ENCODE results near the gene TMEM45B.

The TMEM45B gene

GRCh38 chr11:129846508-129847335 is 31.1 kb downstream of the TMEM45B start:
- TF ChIP-seq YY1 (IDR thresholded peaks at IDR 0.05; ENCODE audit: low read depth) = no peak
- TF ChIP-seq EGR1 (IDR thresholded peaks at IDR 0.05) = no peak
- no peak for TF ChIP-seq REST (IDR thresholded peaks at IDR 0.05; ENCODE audit: low read depth)
- no peak for TF ChIP-seq USF1 (IDR thresholded peaks at IDR 0.05)
- TF ChIP-seq ZBTB7A (IDR thresholded peaks at IDR 0.05; ENCODE audit: low read depth) = no peak
- TF ChIP-seq FOXM1 (IDR thresholded peaks at IDR 0.05; ENCODE audit: borderline replicate concordance, low read depth) = no peak
- TF ChIP-seq TCF12 (IDR thresholded peaks at IDR 0.05; ENCODE audit: low read depth) = no peak
- TF ChIP-seq EP300 (IDR thresholded peaks at IDR 0.05; ENCODE audit: borderline replicate concordance) = no peak
- no peak for TF ChIP-seq TAF1 (IDR thresholded peaks at IDR 0.05; ENCODE audit: low read depth)
- no peak for TF ChIP-seq CEBPB (IDR thresholded peaks at IDR 0.05)
- no peak for TF ChIP-seq NFIC (IDR thresholded peaks at IDR 0.05)
- TF ChIP-seq RAD21 (IDR thresholded peaks at IDR 0.05; ENCODE audit: low read depth) = no peak
- TF ChIP-seq CREB1 (IDR thresholded peaks at IDR 0.05; ENCODE audit: low read depth) = no peak
- TF ChIP-seq TEAD4 (IDR thresholded peaks at IDR 0.05) = no peak
- no peak for TF ChIP-seq MAX (IDR thresholded peaks at IDR 0.05)

GRCh38 chr11:129849447-129850130 is 33.9 kb downstream of the TMEM45B start:
- no peak for TF ChIP-seq ZBTB7A (IDR thresholded peaks at IDR 0.05; ENCODE audit: low read depth)
- TF ChIP-seq YY1 (IDR thresholded peaks at IDR 0.05; ENCODE audit: low read depth) = no peak
- no peak for TF ChIP-seq RAD21 (IDR thresholded peaks at IDR 0.05; ENCODE audit: low read depth)
- TF ChIP-seq EP300 (IDR thresholded peaks at IDR 0.05; ENCODE audit: borderline replicate concordance) = no peak
- no peak for TF ChIP-seq TEAD4 (IDR thresholded peaks at IDR 0.05)
- TF ChIP-seq CEBPB (IDR thresholded peaks at IDR 0.05) = no peak
- no peak for TF ChIP-seq CREB1 (IDR thresholded peaks at IDR 0.05; ENCODE audit: low read depth)
- TF ChIP-seq NFIC (IDR thresholded peaks at IDR 0.05) = no peak
- TF ChIP-seq TCF12 (IDR thresholded peaks at IDR 0.05; ENCODE audit: low read depth) = no peak
- no peak for TF ChIP-seq EGR1 (IDR thresholded peaks at IDR 0.05)

GRCh38 chr11:129852125-129852740 is 36.6 kb downstream of the TMEM45B start:
- TF ChIP-seq NFIC (IDR thresholded peaks at IDR 0.05) (no peak), ZBTB7A (IDR thresholded peaks at IDR 0.05; ENCODE audit: low read depth) (no peak), CEBPB (IDR thresholded peaks at IDR 0.05) (no peak), RAD21 (IDR thresholded peaks at IDR 0.05; ENCODE audit: low read depth) (no peak), TAF1 (IDR thresholded peaks at IDR 0.05; ENCODE audit: low read depth) (no peak), MAX (IDR thresholded peaks at IDR 0.05) (no peak), YY1 (IDR thresholded peaks at IDR 0.05; ENCODE audit: low read depth) (no peak), USF1 (IDR thresholded peaks at IDR 0.05) (no peak), FOXM1 (IDR thresholded peaks at IDR 0.05; ENCODE audit: borderline replicate concordance, low read depth) (no peak), EGR1 (IDR thresholded peaks at IDR 0.05) (no peak), TCF12 (IDR thresholded peaks at IDR 0.05; ENCODE audit: low read depth) (no peak), EP300 (IDR thresholded peaks at IDR 0.05; ENCODE audit: borderline replicate concordance) (no peak), REST (IDR thresholded peaks at IDR 0.05; ENCODE audit: low read depth) (no peak)

GRCh38 chr11:129853518-129854231 is 38.0 kb downstream of the TMEM45B start:
- TF ChIP-seq TAF1 (IDR thresholded peaks at IDR 0.05; ENCODE audit: low read depth) (no peak), YY1 (IDR thresholded peaks at IDR 0.05; ENCODE audit: low read depth) (no peak), NFIC (IDR thresholded peaks at IDR 0.05) (peak; percentile 81)

Data from Ishikawa (cell line).